ENCODE data around the gene ARHGAP29. TPM values are rescaled to one million over a fixed set of nuclear protein-coding genes. Genes with fewer than 3 reads are reported as not detected.

The ARHGAP29 gene, protein sequence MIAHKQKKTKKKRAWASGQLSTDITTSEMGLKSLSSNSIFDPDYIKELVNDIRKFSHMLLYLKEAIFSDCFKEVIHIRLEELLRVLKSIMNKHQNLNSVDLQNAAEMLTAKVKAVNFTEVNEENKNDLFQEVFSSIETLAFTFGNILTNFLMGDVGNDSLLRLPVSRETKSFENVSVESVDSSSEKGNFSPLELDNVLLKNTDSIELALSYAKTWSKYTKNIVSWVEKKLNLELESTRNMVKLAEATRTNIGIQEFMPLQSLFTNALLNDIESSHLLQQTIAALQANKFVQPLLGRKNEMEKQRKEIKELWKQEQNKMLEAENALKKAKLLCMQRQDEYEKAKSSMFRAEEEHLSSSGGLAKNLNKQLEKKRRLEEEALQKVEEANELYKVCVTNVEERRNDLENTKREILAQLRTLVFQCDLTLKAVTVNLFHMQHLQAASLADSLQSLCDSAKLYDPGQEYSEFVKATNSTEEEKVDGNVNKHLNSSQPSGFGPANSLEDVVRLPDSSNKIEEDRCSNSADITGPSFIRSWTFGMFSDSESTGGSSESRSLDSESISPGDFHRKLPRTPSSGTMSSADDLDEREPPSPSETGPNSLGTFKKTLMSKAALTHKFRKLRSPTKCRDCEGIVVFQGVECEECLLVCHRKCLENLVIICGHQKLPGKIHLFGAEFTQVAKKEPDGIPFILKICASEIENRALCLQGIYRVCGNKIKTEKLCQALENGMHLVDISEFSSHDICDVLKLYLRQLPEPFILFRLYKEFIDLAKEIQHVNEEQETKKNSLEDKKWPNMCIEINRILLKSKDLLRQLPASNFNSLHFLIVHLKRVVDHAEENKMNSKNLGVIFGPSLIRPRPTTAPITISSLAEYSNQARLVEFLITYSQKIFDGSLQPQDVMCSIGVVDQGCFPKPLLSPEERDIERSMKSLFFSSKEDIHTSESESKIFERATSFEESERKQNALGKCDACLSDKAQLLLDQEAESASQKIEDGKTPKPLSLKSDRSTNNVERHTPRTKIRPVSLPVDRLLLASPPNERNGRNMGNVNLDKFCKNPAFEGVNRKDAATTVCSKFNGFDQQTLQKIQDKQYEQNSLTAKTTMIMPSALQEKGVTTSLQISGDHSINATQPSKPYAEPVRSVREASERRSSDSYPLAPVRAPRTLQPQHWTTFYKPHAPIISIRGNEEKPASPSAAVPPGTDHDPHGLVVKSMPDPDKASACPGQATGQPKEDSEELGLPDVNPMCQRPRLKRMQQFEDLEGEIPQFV
- total RNA-seq (ENCODE audit: low replicate concordance) = 42.7 and 213 TPM in 2 replicates
- long read RNA-seq, partial matches to known transcripts = 40 of 62 reads
- long read RNA-seq, other reads (novel, unspliced or antisense) = 21 of 62 reads

DNA sequence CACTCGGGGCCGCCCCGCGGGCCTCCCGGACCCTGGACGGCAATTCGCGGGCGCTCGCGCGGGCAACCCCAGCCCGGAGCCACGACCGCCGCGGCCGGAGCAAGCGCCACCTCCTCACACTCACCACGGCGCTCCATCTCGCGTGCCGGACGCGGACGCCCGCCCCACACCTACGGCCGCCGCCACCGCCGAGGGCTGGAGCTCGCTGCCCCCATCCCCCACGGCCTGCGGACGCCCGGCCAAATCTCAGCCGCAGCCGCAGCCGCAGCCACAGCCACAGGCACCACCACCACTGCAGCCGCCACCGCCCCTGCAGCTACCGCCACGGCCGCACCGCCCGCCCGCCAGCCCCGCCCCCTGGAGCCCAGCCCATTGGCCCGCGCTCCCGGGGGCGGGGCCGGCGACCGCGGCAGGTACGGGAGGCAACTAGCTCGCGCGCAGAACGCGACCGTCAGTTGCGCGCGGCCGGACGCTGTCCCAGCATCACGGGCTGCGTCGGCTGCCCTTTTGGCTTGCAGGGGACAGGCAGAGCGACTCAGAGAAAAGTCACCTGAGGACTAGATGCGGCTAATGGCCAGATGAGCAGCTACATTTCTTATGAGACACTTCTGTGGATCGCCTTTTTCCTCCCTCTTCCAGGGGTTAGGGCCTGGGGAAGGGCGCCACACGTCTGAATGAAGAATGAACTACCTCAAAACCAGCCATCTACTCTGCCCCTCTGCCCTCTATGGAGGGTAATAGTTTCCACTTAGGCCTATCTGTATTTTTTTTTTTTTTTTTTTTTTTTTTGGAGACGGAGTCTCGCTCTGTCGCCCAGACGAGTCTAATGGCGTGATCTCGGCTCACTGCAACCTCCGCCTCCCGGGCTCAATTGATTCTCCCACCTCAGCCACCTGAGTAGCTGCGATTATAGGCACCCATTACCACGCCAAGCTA is at the start of gene ARHGAP29:
TSS of gene ARHGAP29 (minus strand) at position 294 of the 936 bp plus-strand sequence. CDS start 5,973 bp downstream, outside the sequence.
- Mint-ChIP-seq H3K4me3 (peak within 1 kb of the TSS; percentile 91), H3K4me1 (ENCODE audit: unreplicated experiment) (peaks cover 12% of the 10 kb centered on the region), H3K36me3 (peaks cover 3% of the 10 kb centered on the region), H3K27me3 (peaks cover 39% of the 10 kb centered on the region), H3K27ac (peak within 1 kb of the TSS; percentile 90), H3K9me3 (no peaks in the 10 kb centered on the region)
- DNase-seq (ENCODE audit: extremely low spot score, unreplicated experiment) = peak; percentile 91
- TF ChIP-seq, protein P1, sequence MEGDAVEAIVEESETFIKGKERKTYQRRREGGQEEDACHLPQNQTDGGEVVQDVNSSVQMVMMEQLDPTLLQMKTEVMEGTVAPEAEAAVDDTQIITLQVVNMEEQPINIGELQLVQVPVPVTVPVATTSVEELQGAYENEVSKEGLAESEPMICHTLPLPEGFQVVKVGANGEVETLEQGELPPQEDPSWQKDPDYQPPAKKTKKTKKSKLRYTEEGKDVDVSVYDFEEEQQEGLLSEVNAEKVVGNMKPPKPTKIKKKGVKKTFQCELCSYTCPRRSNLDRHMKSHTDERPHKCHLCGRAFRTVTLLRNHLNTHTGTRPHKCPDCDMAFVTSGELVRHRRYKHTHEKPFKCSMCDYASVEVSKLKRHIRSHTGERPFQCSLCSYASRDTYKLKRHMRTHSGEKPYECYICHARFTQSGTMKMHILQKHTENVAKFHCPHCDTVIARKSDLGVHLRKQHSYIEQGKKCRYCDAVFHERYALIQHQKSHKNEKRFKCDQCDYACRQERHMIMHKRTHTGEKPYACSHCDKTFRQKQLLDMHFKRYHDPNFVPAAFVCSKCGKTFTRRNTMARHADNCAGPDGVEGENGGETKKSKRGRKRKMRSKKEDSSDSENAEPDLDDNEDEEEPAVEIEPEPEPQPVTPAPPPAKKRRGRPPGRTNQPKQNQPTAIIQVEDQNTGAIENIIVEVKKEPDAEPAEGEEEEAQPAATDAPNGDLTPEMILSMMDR (conservative IDR thresholded peaks at IDR 0.05) = peak; percentile 18

DNA sequence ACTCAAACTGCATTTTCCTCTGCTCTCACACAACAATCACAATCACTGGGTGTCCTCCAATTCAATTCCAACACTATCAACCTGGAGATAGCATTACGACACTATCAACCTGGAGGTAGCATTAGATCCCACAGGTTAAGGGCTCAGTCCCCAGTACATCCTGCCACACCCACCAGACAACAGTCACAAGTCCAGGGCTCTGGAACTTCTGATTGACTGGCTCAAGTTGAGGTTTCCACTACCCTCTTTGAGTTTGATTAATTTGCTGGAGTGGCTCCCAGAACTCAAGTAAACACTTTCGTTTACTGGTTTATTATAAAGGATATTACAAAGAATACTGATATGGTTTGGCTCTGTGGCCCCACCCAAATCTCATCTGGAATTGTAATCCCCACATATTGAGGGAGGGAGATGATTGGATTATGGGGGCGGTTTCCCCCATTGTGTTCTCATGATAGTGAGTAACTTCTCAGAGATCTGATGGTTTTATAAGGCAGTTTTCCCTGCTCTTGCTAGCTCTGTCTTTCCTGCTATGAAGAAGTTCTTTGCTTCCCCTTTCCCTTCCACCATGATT is 49.6 kb upstream of the ARHGAP29 start:
- Mint-ChIP-seq H3K9me3 (no peaks in the 10 kb centered on the region), H3K27me3 (no peaks in the 10 kb centered on the region), H3K4me3 (no peak overlapping the region), H3K27ac (no peak overlapping the region), H3K4me1 (ENCODE audit: unreplicated experiment) (no peaks in the 10 kb centered on the region), H3K36me3 (no peaks in the 10 kb centered on the region)
- TF ChIP-seq, protein P1 (conservative IDR thresholded peaks at IDR 0.05) = no peak
- DNase-seq (ENCODE audit: extremely low spot score, unreplicated experiment) = no peak

DNA sequence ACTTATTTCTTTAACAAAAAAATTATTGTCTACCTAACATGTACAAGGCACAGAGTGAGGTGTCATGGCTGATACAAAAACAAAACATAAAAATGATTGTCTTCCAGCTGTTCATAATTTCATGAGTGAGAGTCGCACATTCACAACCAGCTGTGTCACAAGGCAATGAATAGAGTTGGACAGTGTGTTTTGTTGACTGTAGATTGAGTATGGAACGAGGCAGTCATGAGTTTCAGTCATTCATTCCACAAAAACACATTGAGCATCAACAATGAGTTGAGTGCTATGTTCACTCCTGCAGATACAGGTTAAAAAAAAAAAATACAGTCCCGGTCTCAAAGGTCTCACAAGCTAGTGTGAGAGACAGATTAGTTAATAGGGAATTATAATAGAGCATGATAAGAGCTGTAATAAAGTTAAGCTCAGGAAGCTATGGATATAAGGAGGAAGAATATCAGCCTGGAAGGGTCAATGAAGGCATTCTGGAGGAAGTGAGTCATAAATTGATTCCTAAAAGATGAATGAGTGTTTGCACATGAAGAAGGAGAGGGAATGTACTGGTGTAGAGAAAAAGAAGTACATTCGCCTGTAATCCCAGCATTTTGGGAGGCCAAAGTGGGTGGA is 47.8 kb upstream of the ARHGAP29 start:
- H3K27ac Mint-ChIP-seq = no peak overlapping the region
- no peaks in the 10 kb centered on the region for H3K9me3 Mint-ChIP-seq
- no peak overlapping the region for H3K4me3 Mint-ChIP-seq
- no peaks in the 10 kb centered on the region for H3K36me3 Mint-ChIP-seq
- peaks cover 7% of the 10 kb centered on the region for H3K4me1 Mint-ChIP-seq (ENCODE audit: unreplicated experiment)
- TF ChIP-seq, protein P1 (conservative IDR thresholded peaks at IDR 0.05) = no peak
- no peaks in the 10 kb centered on the region for H3K27me3 Mint-ChIP-seq
- DNase-seq (ENCODE audit: extremely low spot score, unreplicated experiment) = no peak

DNA sequence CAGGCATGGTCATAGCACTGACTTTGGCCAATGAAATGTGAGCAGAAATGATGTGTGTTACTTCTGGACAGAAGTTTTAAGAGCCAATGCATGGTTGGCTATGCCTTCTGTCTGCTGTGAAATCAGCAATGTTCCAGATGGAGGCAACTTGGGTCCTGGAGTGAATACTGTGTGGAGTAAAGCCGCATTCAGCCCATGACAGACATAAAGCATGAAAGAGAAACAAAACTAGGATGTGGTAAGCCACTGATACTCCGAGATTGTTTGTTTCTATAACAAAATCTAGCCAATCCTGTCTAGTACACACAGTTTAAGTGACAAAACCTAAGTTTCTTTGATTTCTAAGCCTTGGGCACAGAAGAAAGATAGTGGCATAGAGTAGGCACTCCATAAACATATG is 47.1 kb upstream of the ARHGAP29 start:
- H3K4me3 Mint-ChIP-seq = no peak overlapping the region
- no peaks in the 10 kb centered on the region for H3K36me3 Mint-ChIP-seq
- H3K27me3 Mint-ChIP-seq = no peaks in the 10 kb centered on the region
- TF ChIP-seq, protein P1 (conservative IDR thresholded peaks at IDR 0.05) = no peak
- DNase-seq (ENCODE audit: extremely low spot score, unreplicated experiment) = no peak
- no peaks in the 10 kb centered on the region for H3K9me3 Mint-ChIP-seq
- H3K4me1 Mint-ChIP-seq (ENCODE audit: unreplicated experiment) = peaks cover 7% of the 10 kb centered on the region
- no peak overlapping the region for H3K27ac Mint-ChIP-seq

All from type B pancreatic cell (in vitro differentiated cells).